Activated naive CD8-positive, alpha-beta T cell (primary cell): ENCODE data around the gene BICRAL.
"Not testable (repeated sequence)": the region's sequence is repeated elsewhere in the genome, so short reads cannot be mapped to it uniquely, and the experiment has no call there.

Experiments
- H3K27ac Mint-ChIP-seq: one replicate; pipeline ENCODE4 v1.8.0; 2021; ENCODE audit warnings: mixed read lengths
- H3K27me3 Mint-ChIP-seq: one replicate; pipeline ENCODE4 v1.8.0; 2021; ENCODE audit warnings: mixed read lengths
- H3K36me3 Mint-ChIP-seq: one replicate; pipeline ENCODE4 v1.8.0; 2021; ENCODE audit warnings: mixed read lengths
- H3K4me1 Mint-ChIP-seq: one replicate; pipeline ENCODE4 v1.8.0; 2021; ENCODE audit warnings: low read depth, mixed read lengths
- H3K4me3 Mint-ChIP-seq: one replicate; pipeline ENCODE4 v1.8.0; 2021; ENCODE audit warnings: mild to moderate bottlenecking, mixed read lengths
- H3K9me3 Mint-ChIP-seq: one replicate; pipeline ENCODE4 v1.8.0; 2021; ENCODE audit warnings: low read depth, mixed read lengths

Gene BICRAL

DNA sequence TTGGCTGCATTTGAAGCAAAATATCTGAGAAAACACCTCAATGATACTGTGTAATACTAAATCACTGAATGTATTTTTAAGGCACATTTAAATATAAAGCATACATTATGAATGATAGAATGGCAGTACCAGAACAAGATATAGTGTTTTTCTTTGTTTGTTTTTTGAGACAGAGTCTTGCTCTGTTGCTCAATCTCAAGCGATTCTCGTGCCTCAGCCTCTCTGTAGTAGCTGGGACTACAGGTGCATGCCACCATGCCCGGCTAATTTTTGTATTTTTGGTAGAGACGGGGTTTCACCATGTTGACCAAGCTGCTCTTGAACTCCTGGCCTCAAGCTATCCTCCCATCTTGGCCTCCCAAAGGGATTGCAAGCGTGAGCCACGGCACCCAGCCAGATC, 2.3 kb upstream of the BICRAL start:
- H3K4me3 Mint-ChIP-seq, result no peak overlapping the region
- peak overlapping the region; percentile 34 for H3K27ac Mint-ChIP-seq
- no peaks in the 10 kb centered on the region for H3K9me3 Mint-ChIP-seq
- H3K36me3 Mint-ChIP-seq, result no peaks in the 10 kb centered on the region
- H3K27me3 Mint-ChIP-seq, result no peaks in the 10 kb centered on the region
- H3K4me1 Mint-ChIP-seq, result peaks cover 48% of the 10 kb centered on the region

DNA sequence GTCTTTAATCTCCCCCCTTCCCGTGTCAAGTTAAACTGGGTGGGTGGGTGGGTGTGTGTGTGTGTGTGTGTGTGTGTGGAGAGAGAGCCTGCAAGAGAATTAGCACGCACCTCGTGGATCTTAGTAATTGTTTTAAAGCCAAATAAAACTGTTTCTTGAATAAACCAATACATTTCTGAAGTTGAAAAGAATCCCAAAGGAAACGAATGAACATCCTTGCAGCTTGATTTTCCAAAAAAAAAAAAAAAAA, 381 bp upstream of the BICRAL start:
- Mint-ChIP-seq H3K27ac (peak overlapping the region; percentile 95), H3K27me3 (no peaks in the 10 kb centered on the region), H3K36me3 (no peaks in the 10 kb centered on the region), H3K9me3 (no peaks in the 10 kb centered on the region), H3K4me1 (peaks cover 35% of the 10 kb centered on the region), H3K4me3 (peak overlapping the region; percentile 98)

- Mint-ChIP-seq H3K9me3 (no peaks in the 10 kb centered on the region), H3K27ac (peak overlapping the region; percentile 99), H3K36me3 (no peaks in the 10 kb centered on the region), H3K4me1 (peaks cover 23% of the 10 kb centered on the region), H3K4me3 (peak overlapping the region; percentile 98), H3K27me3 (no peaks in the 10 kb centered on the region)
Measured at GRCh38 chr6:42782689-42783176, 881 bp downstream of the BICRAL start.

- Mint-ChIP-seq H3K4me3 (no peak overlapping the region), H3K9me3 (no peaks in the 10 kb centered on the region), H3K36me3 (no peaks in the 10 kb centered on the region), H3K27me3 (no peaks in the 10 kb centered on the region), H3K27ac (no peak overlapping the region), H3K4me1 (peaks cover 21% of the 10 kb centered on the region)
Measured at GRCh38 chr6:42783177-42783875, 1.5 kb downstream of the BICRAL start.

- Mint-ChIP-seq H3K27ac (no peak overlapping the region), H3K4me1 (peaks cover 25% of the 10 kb centered on the region), H3K4me3 (no peak overlapping the region), H3K36me3 (peaks cover 5% of the 10 kb centered on the region), H3K27me3 (no peaks in the 10 kb centered on the region), H3K9me3 (no peaks in the 10 kb centered on the region)
Measured at GRCh38 chr6:42783876-42784642, 2.2 kb downstream of the BICRAL start.

DNA sequence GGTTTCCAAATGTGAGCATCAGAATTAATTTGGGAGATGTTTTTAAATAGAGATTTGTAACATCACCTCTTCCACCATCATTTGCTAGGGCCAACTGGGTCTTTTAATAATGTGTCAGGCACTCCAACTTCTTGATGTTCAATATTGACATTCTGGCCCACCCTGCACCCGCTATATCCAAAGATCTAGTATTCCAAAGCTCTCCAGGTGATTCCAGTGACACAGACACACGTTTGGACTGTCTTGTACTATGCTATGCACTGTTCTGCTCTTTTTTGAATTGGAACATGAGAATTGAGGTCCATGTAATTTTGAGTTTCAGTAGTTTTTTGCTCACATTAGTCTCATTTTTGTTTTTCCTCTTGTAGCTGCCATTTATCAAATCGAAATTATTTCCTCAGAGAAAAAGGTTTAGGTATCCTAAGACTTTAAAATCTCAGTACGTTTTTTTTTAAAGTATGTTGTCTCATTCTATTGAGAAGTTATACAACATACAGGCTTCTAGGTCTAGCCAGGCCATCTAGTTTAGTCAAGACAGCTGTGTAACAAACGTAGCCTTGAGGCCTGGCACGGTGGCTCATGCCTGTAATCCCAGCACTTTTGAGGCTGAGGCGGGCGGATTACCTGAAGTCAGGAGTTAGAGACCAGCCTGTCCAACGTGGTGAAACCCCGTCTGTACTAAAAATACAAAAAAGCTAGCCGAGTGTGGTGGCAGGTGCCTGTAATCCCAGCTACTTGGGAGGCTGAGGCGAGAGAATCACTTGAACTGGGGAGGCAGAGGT, 3.1 kb downstream of the BICRAL start:
- Mint-ChIP-seq H3K4me3 (no peak overlapping the region), H3K4me1 (peaks cover 28% of the 10 kb centered on the region), H3K27me3 (no peaks in the 10 kb centered on the region), H3K9me3 (no peaks in the 10 kb centered on the region), H3K27ac (no peak overlapping the region), H3K36me3 (peaks cover 7% of the 10 kb centered on the region)

GRCh38 chr6:42786525-42786985, 4.7 kb downstream of the BICRAL start:
- Mint-ChIP-seq H3K4me1 (peaks cover 28% of the 10 kb centered on the region), H3K9me3 (no peaks in the 10 kb centered on the region), H3K27ac (no peak overlapping the region), H3K36me3 (peaks cover 9% of the 10 kb centered on the region), H3K27me3 (no peaks in the 10 kb centered on the region), H3K4me3 (no peak overlapping the region)

GRCh38 chr6:42787063-42787472, 5.2 kb downstream of the BICRAL start:
- H3K9me3 Mint-ChIP-seq, result no peaks in the 10 kb centered on the region

DNA sequence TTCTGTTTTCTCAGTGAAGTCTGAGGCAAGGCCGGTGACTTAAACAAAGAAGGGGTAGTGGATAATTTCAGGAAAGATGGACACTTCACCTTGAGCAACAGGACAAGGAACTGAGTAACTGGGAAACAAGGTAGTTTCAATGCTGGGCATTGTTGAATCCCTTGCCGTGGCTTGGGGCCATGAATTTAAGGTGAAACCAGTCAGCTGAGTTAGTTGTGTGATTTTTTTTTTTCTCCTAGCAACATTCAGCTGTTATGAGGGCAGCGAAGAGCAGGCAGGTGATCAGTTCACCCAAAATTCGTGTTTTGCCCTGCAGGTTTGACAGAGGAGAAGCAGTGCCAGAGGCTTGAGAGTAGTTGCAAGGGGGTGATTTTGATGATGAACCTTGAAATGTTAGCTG, 6.8 kb downstream of the BICRAL start:
- Mint-ChIP-seq H3K27me3 (no peaks in the 10 kb centered on the region), H3K4me3 (peak overlapping the region; percentile 69), H3K9me3 (no peaks in the 10 kb centered on the region), H3K36me3 (peaks cover 9% of the 10 kb centered on the region), H3K4me1 (peaks cover 28% of the 10 kb centered on the region), H3K27ac (peak overlapping the region; percentile 81)

More at GRCh38 chr6:42787063-42787472, 5.2 kb downstream of the BICRAL start:
- Mint-ChIP-seq H3K4me3 (no peak overlapping the region), H3K27ac (no peak overlapping the region), H3K4me1 (peaks cover 28% of the 10 kb centered on the region), H3K36me3 (peaks cover 9% of the 10 kb centered on the region), H3K27me3 (no peaks in the 10 kb centered on the region)

DNA sequence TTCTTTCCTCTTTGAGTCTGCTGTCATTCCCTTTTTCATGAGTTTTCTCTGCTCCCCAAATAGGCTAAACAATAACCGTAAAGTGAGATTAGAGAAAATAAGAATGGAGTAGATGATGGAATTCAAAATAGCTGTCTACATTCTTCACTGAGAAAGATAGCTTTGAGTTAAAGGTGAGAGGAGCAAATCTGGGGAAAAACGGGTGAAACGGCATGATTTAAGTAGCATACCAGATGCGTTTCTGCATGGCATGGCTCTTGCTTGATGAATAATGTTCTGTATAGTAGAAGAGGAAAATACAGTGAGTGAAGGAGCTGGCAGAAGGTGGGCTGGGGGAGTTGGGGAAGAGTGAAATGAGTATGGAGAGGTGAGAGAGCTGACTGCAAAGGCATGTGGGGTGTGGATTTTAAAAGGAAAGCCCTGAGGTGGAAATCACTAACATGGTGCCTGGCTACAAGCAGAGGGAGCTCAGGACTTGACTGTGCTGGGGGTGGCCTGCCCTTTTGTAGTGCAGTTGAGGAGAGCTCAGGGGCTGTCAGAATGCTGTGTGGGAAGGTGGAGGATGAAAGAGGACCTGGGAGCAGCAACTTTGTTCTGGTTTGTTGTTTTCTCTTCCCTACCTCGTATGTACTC, 8.8 kb downstream of the BICRAL start:
- peak overlapping the region; percentile 88 for H3K27ac Mint-ChIP-seq
- no peaks in the 10 kb centered on the region for H3K27me3 Mint-ChIP-seq
- H3K4me3 Mint-ChIP-seq, result peak overlapping the region; percentile 12
- H3K4me1 Mint-ChIP-seq, result peaks cover 29% of the 10 kb centered on the region
- H3K36me3 Mint-ChIP-seq, result peaks cover 9% of the 10 kb centered on the region
- no peaks in the 10 kb centered on the region for H3K9me3 Mint-ChIP-seq

DNA sequence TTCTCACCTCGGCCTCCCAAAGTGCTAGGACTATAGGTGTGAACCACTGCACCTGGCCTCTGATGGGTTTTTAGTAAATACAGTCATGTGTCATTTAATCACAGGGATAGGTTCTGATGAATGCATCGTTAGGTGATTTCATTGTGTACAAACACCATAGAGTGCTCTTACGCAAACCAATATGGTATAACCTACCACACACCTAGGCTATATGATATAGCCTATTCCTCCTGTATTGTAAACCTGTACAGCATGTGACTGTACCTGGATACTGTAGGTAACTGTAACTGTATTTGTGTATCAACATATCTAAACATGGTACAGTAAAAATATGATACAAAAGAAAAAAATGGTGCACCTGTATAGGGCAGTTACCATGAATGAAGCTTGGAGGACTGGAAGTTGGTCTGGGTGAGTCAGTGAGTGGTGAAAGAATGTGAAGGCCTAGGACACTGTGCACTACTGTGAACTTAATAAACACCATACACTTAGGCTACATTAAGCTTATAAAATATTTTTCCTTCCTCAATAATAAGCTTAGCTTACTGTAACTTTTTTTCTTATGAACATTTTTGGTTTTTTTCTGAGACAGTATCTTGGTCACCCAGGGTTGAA, 10.0 kb downstream of the BICRAL start:
- peak overlapping the region; percentile 77 for H3K27ac Mint-ChIP-seq
- no peak overlapping the region for H3K4me3 Mint-ChIP-seq

GRCh38 chr6:42795651-42796050, 13.8 kb downstream of the BICRAL start:
- no peaks in the 10 kb centered on the region for H3K27me3 Mint-ChIP-seq
- no peak overlapping the region for H3K4me3 Mint-ChIP-seq
- H3K4me1 Mint-ChIP-seq, result peaks cover 20% of the 10 kb centered on the region
- H3K36me3 Mint-ChIP-seq, result no peaks in the 10 kb centered on the region
- H3K27ac Mint-ChIP-seq, result no peak overlapping the region
- H3K9me3 Mint-ChIP-seq, result no peaks in the 10 kb centered on the region

More for the DNA sequence above, 10.0 kb downstream of the BICRAL start:
- Mint-ChIP-seq H3K4me1 (peaks cover 38% of the 10 kb centered on the region), H3K36me3 (peaks cover 9% of the 10 kb centered on the region), H3K9me3 (no peaks in the 10 kb centered on the region), H3K27me3 (no peaks in the 10 kb centered on the region)

DNA sequence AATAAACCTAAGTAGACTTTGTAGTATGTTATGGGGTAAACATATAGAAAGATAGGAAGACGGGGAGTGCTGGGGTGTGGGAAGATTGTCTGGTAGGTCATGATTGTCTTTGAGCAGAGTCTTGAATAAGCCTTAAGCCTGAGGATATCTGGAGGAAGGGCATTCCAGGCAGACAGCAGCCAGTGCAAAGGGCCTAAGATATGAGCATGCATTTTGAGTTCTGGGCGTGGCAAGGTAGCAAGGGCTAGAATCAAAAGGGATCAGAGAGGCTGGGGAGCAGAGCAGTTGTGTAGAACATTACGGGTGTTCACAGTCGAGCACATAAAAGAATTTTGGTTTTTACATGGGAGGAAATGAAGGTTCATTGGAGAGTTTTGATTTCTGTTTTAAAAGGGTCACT, 14.3 kb downstream of the BICRAL start:
- peaks cover 14% of the 10 kb centered on the region for H3K4me1 Mint-ChIP-seq
- H3K27me3 Mint-ChIP-seq, result no peaks in the 10 kb centered on the region
- no peak overlapping the region for H3K27ac Mint-ChIP-seq
- no peaks in the 10 kb centered on the region for H3K36me3 Mint-ChIP-seq
- H3K4me3 Mint-ChIP-seq, result no peak overlapping the region
- no peaks in the 10 kb centered on the region for H3K9me3 Mint-ChIP-seq

DNA sequence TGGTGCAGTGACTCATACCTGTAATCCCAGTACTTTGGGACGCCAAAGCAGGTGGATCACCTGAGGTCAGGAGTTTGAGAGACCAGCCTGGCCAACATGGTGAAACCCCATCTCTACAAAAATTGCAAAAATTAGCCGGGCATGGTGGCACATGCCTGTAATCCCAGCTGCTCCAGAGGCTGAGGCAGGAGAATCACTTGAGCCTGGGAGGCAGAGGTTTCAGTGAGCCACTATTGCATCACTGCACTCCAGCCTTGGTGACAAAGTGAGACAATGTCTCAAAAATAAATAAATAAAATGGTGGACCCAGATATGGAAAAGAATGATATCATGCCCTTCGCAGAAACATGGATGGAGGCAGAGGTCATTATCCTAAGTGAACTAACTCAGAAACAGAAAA, 15.8 kb downstream of the BICRAL start:
- H3K4me1 Mint-ChIP-seq, result peaks cover 15% of the 10 kb centered on the region
- H3K27me3 Mint-ChIP-seq, H3K27ac Mint-ChIP-seq, H3K36me3 Mint-ChIP-seq, H3K4me3 Mint-ChIP-seq, H3K9me3 Mint-ChIP-seq: not testable (repeated sequence)
